ENCODE results near the gene KDM5A. TPM values are rescaled to one million over a fixed set of nuclear protein-coding genes. Genes with fewer than 3 reads are reported as not detected.
A peak's percentile ranks its signal among the peaks of the same experiment; 100 is the strongest.
"Not testable (repeated sequence)": the region's sequence is repeated elsewhere in the genome, so short reads cannot be mapped to it uniquely, and the experiment has no call there.

Gene KDM5A
- 10 to 100 TPM; 59.0 to 61.3 TPM for total RNA-seq

- Mint-ChIP-seq H3K4me1 (ENCODE audit: low read depth) (peaks cover 37% of the 10 kb centered on the region), H3K9me3 (no peaks in the 10 kb centered on the region), H3K36me3 (ENCODE audit: low read depth) (peaks cover 13% of the 10 kb centered on the region), H3K27me3 (ENCODE audit: low read depth) (no peaks in the 10 kb centered on the region), H3K4me3 (peak within 1 kb of the TSS; percentile 96), H3K27ac (peak within 1 kb of the TSS; percentile 98)
- intact Hi-C loops (cut with micrococcal nuclease), result loop anchor here (1.0 to 10.0 kb wide), 5 partner anchors 12 to 1615 kb away; partner anchors contain the start of genes CCDC77, DCP1B and WNK1
- peak; percentile 94 for DNase-seq
- CTCF ChIA-PET, result interaction anchor here (0.6 to 3.4 kb wide), 2 partner anchors 12 to 15 kb away, joined by 3 to 15 read pairs; partner anchors contain the start of gene CCDC77
Observed at GRCh38 chr12:389142-390096, at the start of gene KDM5A. Gene KDM5A (minus strand): TSS chr12:389320. CDS start chr12:389091, 229 bp downstream.

- DNase-seq; intact Hi-C loops (cut with micrococcal nuclease); H3K27me3 Mint-ChIP-seq (ENCODE audit: low read depth); H3K4me1 Mint-ChIP-seq (ENCODE audit: low read depth); H3K27ac Mint-ChIP-seq; H3K4me3 Mint-ChIP-seq; H3K9me3 Mint-ChIP-seq; CTCF ChIA-PET: not testable (repeated sequence)
- H3K36me3 Mint-ChIP-seq (ENCODE audit: low read depth), result peaks cover 28% of the 10 kb centered on the region
Observed at GRCh38 chr12:435737-436136, 46.6 kb upstream of the KDM5A start.

- no peaks in the 10 kb centered on the region for H3K9me3 Mint-ChIP-seq
- no peaks in the 10 kb centered on the region for H3K4me1 Mint-ChIP-seq (ENCODE audit: low read depth)
- no peak overlapping the region for H3K4me3 Mint-ChIP-seq
- no peaks in the 10 kb centered on the region for H3K27me3 Mint-ChIP-seq (ENCODE audit: low read depth)
- H3K27ac Mint-ChIP-seq, result no peak overlapping the region
- peaks cover 17% of the 10 kb centered on the region for H3K36me3 Mint-ChIP-seq (ENCODE audit: low read depth)
- CTCF ChIA-PET, result no interaction called here
- intact Hi-C loops (cut with micrococcal nuclease), result no loop called here
- no peak for DNase-seq
Observed at GRCh38 chr12:422526-422925, 33.4 kb upstream of the KDM5A start.

- CTCF ChIA-PET, result interaction anchor here (0.6 to 1.1 kb wide), 3 partner anchors 32 to 128 kb away, joined by 3 to 4 read pairs (median 3); no protein-coding TSS in a partner anchor
- no peak overlapping the region for H3K4me3 Mint-ChIP-seq
- H3K27me3 Mint-ChIP-seq (ENCODE audit: low read depth), result no peaks in the 10 kb centered on the region
- peaks cover 24% of the 10 kb centered on the region for H3K36me3 Mint-ChIP-seq (ENCODE audit: low read depth)
- no peaks in the 10 kb centered on the region for H3K9me3 Mint-ChIP-seq
- intact Hi-C loops (cut with micrococcal nuclease), result no loop called here
- DNase-seq, result no peak
- H3K27ac Mint-ChIP-seq, result no peak overlapping the region
- no peaks in the 10 kb centered on the region for H3K4me1 Mint-ChIP-seq (ENCODE audit: low read depth)
Observed at GRCh38 chr12:418432-418831, 29.3 kb upstream of the KDM5A start.

GRCh38 chr12:414859-415258 lies 25.7 kb upstream of the KDM5A start:
- CTCF ChIA-PET, result no interaction called here
- no peaks in the 10 kb centered on the region for H3K27me3 Mint-ChIP-seq (ENCODE audit: low read depth)

GRCh38 chr12:402029-402389 lies 12.9 kb upstream of the KDM5A start:
- intact Hi-C loops (cut with micrococcal nuclease), result no loop called here
- peak; percentile 37 for DNase-seq
- H3K27me3 Mint-ChIP-seq (ENCODE audit: low read depth), result no peaks in the 10 kb centered on the region

More at GRCh38 chr12:414859-415258, 25.7 kb upstream of the KDM5A start:
- no peak for DNase-seq
- Mint-ChIP-seq H3K27ac (no peak overlapping the region), H3K9me3 (no peaks in the 10 kb centered on the region), H3K4me3 (no peak overlapping the region), H3K4me1 (ENCODE audit: low read depth) (no peaks in the 10 kb centered on the region), H3K36me3 (ENCODE audit: low read depth) (peaks cover 26% of the 10 kb centered on the region)
- intact Hi-C loops (cut with micrococcal nuclease), result no loop called here

GRCh38 chr12:401235-402028 lies 12.3 kb upstream of the KDM5A start, which contains the start of gene CCDC77:
Gene CCDC77 (plus strand): TSS chr12:401644. CDS start chr12:409384, 7,740 bp downstream.
- no peaks in the 10 kb centered on the region for H3K9me3 Mint-ChIP-seq
- H3K4me3 Mint-ChIP-seq, result no peak within 1 kb of the TSS
- peaks cover 3% of the 10 kb centered on the region for H3K4me1 Mint-ChIP-seq (ENCODE audit: low read depth)
- peak; percentile 96 for DNase-seq
- no peaks in the 10 kb centered on the region for H3K36me3 Mint-ChIP-seq (ENCODE audit: low read depth)
- no peaks in the 10 kb centered on the region for H3K27me3 Mint-ChIP-seq (ENCODE audit: low read depth)
- intact Hi-C loops (cut with micrococcal nuclease), result loop anchor here (1.0 kb wide), 1 partner anchor 12 kb away; the partner anchor contains the start of gene KDM5A
- CTCF ChIA-PET, result interaction anchor here (0.5 to 2.7 kb wide), 13 partner anchors 11 to 548 kb away, joined by 3 to 15 read pairs (median 3); partner anchors contain the start of genes KDM5A and RAD52
- H3K27ac Mint-ChIP-seq, result no peak within 1 kb of the TSS

More at GRCh38 chr12:402029-402389, 12.9 kb upstream of the KDM5A start:
- H3K27ac Mint-ChIP-seq, result no peak overlapping the region
- no peaks in the 10 kb centered on the region for H3K36me3 Mint-ChIP-seq (ENCODE audit: low read depth)
- no peaks in the 10 kb centered on the region for H3K9me3 Mint-ChIP-seq
- peaks cover 3% of the 10 kb centered on the region for H3K4me1 Mint-ChIP-seq (ENCODE audit: low read depth)
- no peak overlapping the region for H3K4me3 Mint-ChIP-seq
- CTCF ChIA-PET, result interaction anchor here (0.8 to 2.7 kb wide), 8 partner anchors 10 to 182 kb away, joined by 3 to 15 read pairs (median 4); partner anchors contain the start of gene KDM5A

- Mint-ChIP-seq H3K27me3 (ENCODE audit: low read depth) (no peaks in the 10 kb centered on the region), H3K27ac (no peak overlapping the region), H3K4me3 (no peak overlapping the region), H3K36me3 (ENCODE audit: low read depth) (no peaks in the 10 kb centered on the region), H3K4me1 (ENCODE audit: low read depth) (peaks cover 3% of the 10 kb centered on the region), H3K9me3 (no peaks in the 10 kb centered on the region)
- no peak for DNase-seq
- CTCF ChIA-PET, result interaction anchor here (0.5 to 2.7 kb wide), 9 partner anchors 11 to 548 kb away, joined by 3 to 15 read pairs (median 4); partner anchors contain the start of genes KDM5A and RAD52
- intact Hi-C loops (cut with micrococcal nuclease), result loop anchor here (1.0 kb wide), 1 partner anchor 12 kb away; the partner anchor contains the start of gene KDM5A
Observed at GRCh38 chr12:400828-401227, 11.7 kb upstream of the KDM5A start.

- intact Hi-C loops (cut with micrococcal nuclease), result loop anchor here (1.0 to 10.0 kb wide), 5 partner anchors 13 to 1616 kb away; partner anchors contain the start of genes CCDC77, DCP1B and WNK1
- peak; percentile 62 for DNase-seq
- Mint-ChIP-seq H3K4me3 (peak overlapping the region; percentile 96), H3K27ac (peak overlapping the region; percentile 98), H3K27me3 (ENCODE audit: low read depth) (no peaks in the 10 kb centered on the region), H3K36me3 (ENCODE audit: low read depth) (peaks cover 14% of the 10 kb centered on the region), H3K9me3 (no peaks in the 10 kb centered on the region), H3K4me1 (ENCODE audit: low read depth) (peaks cover 42% of the 10 kb centered on the region)
- CTCF ChIA-PET, result interaction anchor here (0.6 to 3.4 kb wide), 2 partner anchors 13 to 14 kb away, joined by 3 to 15 read pairs; partner anchors contain the start of gene CCDC77
Observed at GRCh38 chr12:388541-389141, 479 bp downstream of the KDM5A start.

GRCh38 chr12:388012-388411 lies 1.1 kb downstream of the KDM5A start:
- CTCF ChIA-PET, result interaction anchor here (3.4 kb wide), 1 partner anchor 13 kb away, joined by 15 read pairs; the partner anchor contains the start of gene CCDC77
- no peaks in the 10 kb centered on the region for H3K27me3 Mint-ChIP-seq (ENCODE audit: low read depth)
- intact Hi-C loops (cut with micrococcal nuclease), result loop anchor here (2.0 to 10.0 kb wide), 4 partner anchors 101 to 1617 kb away; partner anchors contain the start of genes DCP1B and WNK1
- no peak for DNase-seq
- peaks cover 17% of the 10 kb centered on the region for H3K36me3 Mint-ChIP-seq (ENCODE audit: low read depth)
- peaks cover 42% of the 10 kb centered on the region for H3K4me1 Mint-ChIP-seq (ENCODE audit: low read depth)
- no peaks in the 10 kb centered on the region for H3K9me3 Mint-ChIP-seq
- peak overlapping the region; percentile 98 for H3K27ac Mint-ChIP-seq
- peak overlapping the region; percentile 96 for H3K4me3 Mint-ChIP-seq

- no peak for DNase-seq
- peaks cover 21% of the 10 kb centered on the region for H3K36me3 Mint-ChIP-seq (ENCODE audit: low read depth)
- H3K4me3 Mint-ChIP-seq, result peak overlapping the region; percentile 27
- H3K4me1 Mint-ChIP-seq (ENCODE audit: low read depth), result peaks cover 42% of the 10 kb centered on the region
- CTCF ChIA-PET, result interaction anchor here (1.1 kb wide), 1 partner anchor 12 kb away, joined by 3 read pairs; no protein-coding TSS in a partner anchor
- H3K27ac Mint-ChIP-seq, result no peak overlapping the region
- H3K9me3 Mint-ChIP-seq, result no peaks in the 10 kb centered on the region
- intact Hi-C loops (cut with micrococcal nuclease), result loop anchor here (10.0 kb wide), 2 partner anchors 368 to 1618 kb away; partner anchors contain the start of genes DCP1B and WNK1
- H3K27me3 Mint-ChIP-seq (ENCODE audit: low read depth), result no peaks in the 10 kb centered on the region
Observed at GRCh38 chr12:386651-387050, 2.5 kb downstream of the KDM5A start.

Data from activated naive CD4-positive, alpha-beta T cell treated with anti-CD3 and anti-CD28 coated beads for 36 hours (primary cell).